Measurements from ENCODE around the gene WEE1.

- TF ChIP-seq CTCF (conservative IDR thresholded peaks at IDR 0.05 in 1 of 2, IDR thresholded peaks at IDR 0.05 in 1 of 2; ENCODE audit: extremely low read depth in 1 of 2, insufficient read depth in 1 of 2, low read depth in 1 of 2, low read length in 2 of 2) (no peak), EZH2 (IDR thresholded peaks at IDR 0.05; ENCODE audit: borderline replicate concordance, low read length) (no peak)
These were observed 51.0 kb downstream of the WEE1 start for GRCh38 chr11:9624448-9624847.
